T47D (cell line): ENCODE results near the gene INPP5J.
"Not testable (repeated sequence)": the region's sequence is repeated elsewhere in the genome, so short reads cannot be mapped to it uniquely, and the experiment has no call there.

Experiments
- DNase-seq, 2 experiments: peaks; one replicate each; pipeline versions ENCODE4 v3.0.0 to v3.0.0-alpha.2; 2011 to 2012; ENCODE audit warnings: low read depth in 1 of 2, low spot score in 1 of 2
- JUND ChIP-seq: IDR thresholded peaks from 2 replicates; pipeline ENCODE4 v1.6.1; 2012; ENCODE audit warnings: low read depth
- in situ Hi-C: cut with HindIII; loops from 2 replicates; pipeline ENCODE4 v1.10.0; 2016; ENCODE audit warnings: low sequenced_read_pairs, low pct_unique_long_range_greater_than_20kb

Gene INPP5J

GRCh38 chr22:31122532-31123291 lies at the start of gene INPP5J:
TSS of gene INPP5J (plus strand) at chr22:31122966. CDS start at chr22:31123015, 49 bp downstream.
- no peak for TF ChIP-seq JUND
- in situ Hi-C loops = no loop called here
- DNase-seq = peak; percentile 73 to 78

DNA sequence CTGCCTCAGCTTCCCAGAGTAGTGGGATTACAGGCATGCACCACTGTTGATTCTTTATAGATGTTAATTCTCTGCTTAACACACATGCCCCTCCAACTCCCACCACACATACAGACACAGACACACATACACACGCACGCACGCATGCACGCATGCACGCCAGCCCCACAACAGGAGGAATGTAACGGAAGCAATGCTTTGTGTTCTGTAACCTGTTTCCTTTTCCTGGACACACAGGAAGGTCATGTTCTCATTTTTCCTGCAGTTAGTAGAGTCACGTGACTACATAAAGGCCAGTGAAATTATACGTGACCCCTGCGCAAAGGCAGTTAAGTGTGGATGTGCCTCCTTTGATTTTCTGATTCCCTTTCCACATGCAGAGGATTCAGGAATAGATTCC lies 49.6 kb upstream of the INPP5J start:
- in situ Hi-C loops, DNase-seq: not testable (repeated sequence)

- in situ Hi-C loops, DNase-seq: not testable (repeated sequence)
Measured at GRCh38 chr22:31073545-31074145, 49.1 kb upstream of the INPP5J start.

DNA sequence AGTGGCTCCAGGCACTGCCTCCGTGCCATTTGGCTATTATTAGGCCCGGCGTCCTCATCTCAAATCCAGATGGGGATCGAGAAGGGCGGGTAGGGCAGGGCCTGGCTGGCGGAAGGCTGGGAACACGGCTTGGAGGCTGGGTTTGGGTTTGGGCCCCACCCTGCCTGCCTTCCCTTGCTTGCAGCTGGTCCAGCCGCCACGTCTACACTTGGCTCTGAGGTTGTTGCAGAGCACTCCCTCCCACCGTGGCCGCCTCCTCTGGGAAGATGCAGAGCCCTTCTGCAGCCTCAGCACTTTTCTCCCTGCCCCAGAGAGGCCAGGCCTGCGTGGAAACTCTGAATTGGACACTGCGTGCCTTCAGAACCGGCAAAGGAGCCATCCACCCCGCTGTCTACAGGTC lies 46.8 kb upstream of the INPP5J start:
- TF ChIP-seq JUND = no peak
- in situ Hi-C loops = no loop called here
- no peak for DNase-seq

DNA sequence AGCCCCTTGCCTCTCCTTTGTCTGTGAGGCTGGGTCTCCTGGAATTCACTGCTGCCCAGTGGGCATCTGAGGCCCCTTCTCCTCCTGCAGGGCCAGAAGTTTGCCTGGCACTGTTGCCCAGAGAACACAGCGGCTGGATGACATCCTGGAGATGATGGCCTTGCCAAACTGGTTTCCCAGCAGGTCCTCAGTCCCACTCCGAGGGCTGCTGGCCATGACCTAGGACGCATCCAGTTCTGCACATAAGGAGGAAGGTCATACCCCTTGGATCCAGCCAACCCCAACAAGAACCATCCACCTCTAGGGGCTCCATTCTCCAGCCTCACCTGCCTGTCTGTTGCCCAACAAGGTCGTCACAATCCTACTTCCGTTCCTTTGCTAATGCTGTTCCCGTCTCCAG lies 45.1 kb upstream of the INPP5J start:
- TF ChIP-seq JUND = no peak
- DNase-seq = peak in 1 of 2 experiments; percentile 51
- in situ Hi-C loops = no loop called here

DNA sequence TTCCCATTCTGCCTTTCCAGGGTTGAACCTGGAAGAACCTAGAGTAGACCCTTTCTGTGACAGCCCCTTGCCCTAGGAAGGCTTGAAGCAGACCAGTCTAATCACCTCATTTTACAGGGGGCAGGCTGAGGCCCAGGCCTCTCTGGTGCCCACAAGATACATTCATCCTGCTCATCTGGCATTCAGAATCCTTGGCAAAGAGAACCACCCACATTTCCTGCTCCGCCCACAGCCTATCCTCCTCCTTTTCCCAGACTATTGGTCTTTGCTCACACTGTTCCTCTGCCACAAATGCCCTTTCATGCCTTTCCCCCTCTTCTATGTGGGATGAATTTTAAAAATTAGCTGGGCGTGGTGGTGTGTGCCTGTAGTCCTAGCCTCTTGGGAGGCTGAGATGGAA lies 44.4 kb upstream of the INPP5J start:
- in situ Hi-C loops = not testable (repeated sequence)

DNA sequence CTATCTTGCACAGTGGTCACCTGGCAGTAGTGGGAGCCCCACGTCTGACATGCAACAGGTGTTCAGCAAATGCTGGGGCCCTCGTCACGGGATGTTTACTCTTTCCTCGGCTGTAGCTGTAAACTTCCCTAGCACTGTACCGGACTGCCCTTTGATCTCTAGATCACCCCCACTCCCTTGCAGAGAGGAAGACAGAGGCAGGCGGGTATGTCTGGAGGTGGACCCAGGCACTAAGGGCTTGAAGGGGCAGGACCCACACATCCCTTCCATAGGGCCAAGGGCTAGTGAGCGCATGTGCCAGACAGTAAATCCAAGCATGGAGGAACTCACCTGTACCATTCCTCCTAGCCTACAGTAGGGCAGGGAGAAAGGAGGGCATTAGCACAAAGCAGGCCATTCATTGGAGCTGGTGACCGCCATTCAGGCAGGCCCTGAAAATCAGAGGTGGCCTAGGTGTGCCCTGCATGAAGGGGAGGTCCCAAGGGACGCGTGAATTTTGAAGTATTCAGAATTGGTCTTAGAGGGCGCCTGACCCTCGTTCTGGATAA lies 43.6 kb upstream of the INPP5J start:
- DNase-seq = peak in 1 of 2 experiments; percentile 58
- TF ChIP-seq JUND = no peak
- in situ Hi-C loops = no loop called here

More for the DNA sequence above, 44.4 kb upstream of the INPP5J start:
- peak in 1 of 2 experiments; percentile 44 for DNase-seq

GRCh38 chr22:31080164-31080847 lies 42.5 kb upstream of the INPP5J start:
- in situ Hi-C loops = no loop called here
- no peak for TF ChIP-seq JUND
- no peak for DNase-seq

DNA sequence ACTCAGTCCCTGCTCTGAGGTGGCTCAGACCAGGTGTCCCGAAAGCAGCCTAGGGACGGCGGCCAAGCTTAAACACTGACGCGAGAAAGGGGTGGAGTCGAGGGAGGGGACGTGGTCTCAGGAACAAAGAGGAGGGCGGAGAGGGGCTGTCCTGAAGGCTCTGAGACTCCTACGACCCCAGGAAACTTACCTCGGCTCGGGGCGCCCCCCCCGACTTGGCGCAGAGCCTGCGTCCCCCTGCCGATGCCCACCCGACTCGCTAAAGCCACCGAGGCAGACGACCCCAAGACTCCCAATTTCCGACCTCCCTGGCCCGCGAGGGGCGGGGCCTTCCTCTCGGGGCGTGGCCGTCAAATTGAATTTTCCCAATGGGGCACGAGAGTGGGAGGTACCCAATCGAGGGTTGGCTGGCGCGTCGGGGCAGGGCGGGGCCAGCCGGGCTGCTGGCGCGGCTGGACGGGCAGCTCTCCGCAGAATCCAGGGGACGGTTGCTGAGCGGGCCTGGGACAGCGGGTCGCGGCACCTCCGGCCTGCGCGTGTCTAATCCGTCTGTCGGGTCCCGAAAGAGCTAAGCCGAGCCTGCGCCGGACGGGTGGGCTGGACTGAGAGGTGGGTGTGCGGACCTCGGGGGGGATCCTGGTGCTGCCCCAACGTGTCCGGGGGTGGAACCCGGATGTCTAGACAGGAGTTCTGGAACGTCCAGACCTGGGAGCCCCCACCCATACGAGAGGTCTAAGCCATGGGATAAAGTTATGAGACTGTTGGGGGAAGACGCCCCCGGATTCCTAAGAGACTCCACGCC lies 41.7 kb upstream of the INPP5J start, which contains the start of gene SMTN:
TSS of gene SMTN (plus strand) at position 471 of the 802 bp plus-strand sequence. CDS start 1,941 bp downstream, outside the sequence.
- in situ Hi-C loops = no loop called here
- peak; percentile 85 to 93 for DNase-seq

GRCh38 chr22:31081963-31082605 lies 40.7 kb upstream of the INPP5J start:
- no peak for TF ChIP-seq JUND
- DNase-seq = peak in 1 of 2 experiments; percentile 2
- in situ Hi-C loops = no loop called here

More for the DNA sequence above, 41.7 kb upstream of the INPP5J start, which contains the start of gene SMTN:
- TF ChIP-seq JUND = no peak

DNA sequence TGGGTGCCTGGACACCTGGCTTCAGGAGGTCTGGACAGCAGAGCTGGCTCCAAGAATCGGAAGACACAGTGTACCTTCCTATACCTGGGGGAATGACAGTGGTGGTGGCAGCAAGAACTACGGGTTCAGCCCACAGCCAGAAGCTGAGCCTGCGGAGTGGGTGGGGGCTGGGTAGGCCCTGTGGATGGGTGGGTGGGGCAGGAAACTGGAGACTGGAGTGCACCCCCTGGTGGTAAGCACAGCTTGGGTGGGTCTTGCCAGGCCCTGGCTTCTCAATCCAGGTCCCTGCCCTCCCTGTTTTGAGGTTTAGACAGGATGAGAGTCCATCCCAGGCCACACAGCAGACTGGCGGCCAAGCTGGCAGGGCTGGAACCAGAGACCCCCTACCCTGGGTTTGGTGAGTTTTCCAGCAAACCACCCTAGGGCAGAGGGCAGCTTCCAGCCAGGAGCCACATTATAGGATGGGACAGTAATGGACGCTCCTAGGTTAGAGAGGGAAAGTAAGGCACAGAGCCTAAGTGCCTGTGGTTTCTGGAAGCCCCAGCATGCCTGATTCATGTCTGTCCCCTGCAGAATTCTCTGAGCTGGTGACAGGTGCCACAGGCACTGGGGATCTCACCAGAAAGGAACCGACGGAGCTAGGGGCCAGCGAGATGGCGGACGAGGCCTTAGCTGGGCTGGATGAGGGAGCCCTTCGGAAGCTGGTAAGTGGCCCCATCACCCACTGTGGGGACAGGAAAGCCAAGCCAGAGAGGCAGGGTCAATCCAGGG lies 40.0 kb upstream of the INPP5J start:
- in situ Hi-C loops = no loop called here
- TF ChIP-seq JUND = no peak
- peak; percentile 61 to 66 for DNase-seq
